Suppressor macrophage treated with lipopolysaccharide for 4 hours (primary cell): Measurements from ENCODE around the gene FCF1.
"Not testable (repeated sequence)": the region's sequence is repeated elsewhere in the genome, so short reads cannot be mapped to it uniquely, and the experiment has no call there.

Experiments used
- DNase-seq: peaks from one replicate; pipeline ENCODE4 v3.0.0-alpha.2; 2020

FCF1 gene

GRCh38 chr14:74702293-74702692, 10.7 kb upstream of the FCF1 start:
- DNase-seq: no peak

- no peak for DNase-seq
Measured at GRCh38 chr14:74703043-74703442, 9.9 kb upstream of the FCF1 start.

GRCh38 chr14:74704656-74705055, 8.3 kb upstream of the FCF1 start:
- no peak for DNase-seq

- peak; percentile 60 for DNase-seq
Measured at GRCh38 chr14:74705613-74706500, 7.1 kb upstream of the FCF1 start.

GRCh38 chr14:74710480-74710879, 2.5 kb upstream of the FCF1 start:
- peak; percentile 16 for DNase-seq

- DNase-seq: no peak
Measured at GRCh38 chr14:74711651-74712050, 1.3 kb upstream of the FCF1 start.

GRCh38 chr14:74713395-74713735, 421 bp downstream of the FCF1 start:
- DNase-seq: no peak

- no peak for DNase-seq
Measured at GRCh38 chr14:74720526-74720925, 7.6 kb downstream of the FCF1 start.

- no peak for DNase-seq
Measured at GRCh38 chr14:74723134-74723533, 10.2 kb downstream of the FCF1 start.

- DNase-seq: no peak
Measured at GRCh38 chr14:74732387-74732786, 19.4 kb downstream of the FCF1 start.

GRCh38 chr14:74733221-74733620, 20.3 kb downstream of the FCF1 start:
- no peak for DNase-seq

- no peak for DNase-seq
Measured at GRCh38 chr14:74735125-74735524, 22.2 kb downstream of the FCF1 start.

GRCh38 chr14:74737753-74738325, 24.9 kb downstream of the FCF1 start:
- no peak for DNase-seq

GRCh38 chr14:74739293-74740030, 26.5 kb downstream of the FCF1 start:
- DNase-seq: no peak

GRCh38 chr14:74747237-74747636, 34.3 kb downstream of the FCF1 start:
- DNase-seq: no peak

- DNase-seq: no peak
Measured at GRCh38 chr14:74754157-74754556, 41.2 kb downstream of the FCF1 start.

GRCh38 chr14:74754899-74755298, 42.0 kb downstream of the FCF1 start:
- DNase-seq: no peak

- no peak for DNase-seq
Measured at GRCh38 chr14:74756326-74756725, 43.4 kb downstream of the FCF1 start.

- not testable (repeated sequence) for DNase-seq
Measured at GRCh38 chr14:74758505-74758904, 45.6 kb downstream of the FCF1 start.

- peak; percentile 98 for DNase-seq
Measured at GRCh38 chr14:74762917-74763802, 50.2 kb downstream of the FCF1 start, which contains the start of gene YLPM1. TSS of gene YLPM1 (plus strand) at chr14:74763316. CDS start at chr14:74763490, 174 bp downstream.

GRCh38 chr14:74763803-74764531, 51.0 kb downstream of the FCF1 start:
- DNase-seq: peak; percentile 14

- no peak for DNase-seq
Measured at GRCh38 chr14:74765721-74766120, 52.8 kb downstream of the FCF1 start.
